K562 treated with DMSO at 1 percent for 48 hours (cell line): ENCODE measurements around the gene EDC4. TPM values are rescaled to one million over a fixed set of nuclear protein-coding genes. Genes with fewer than 3 reads are reported as not detected.

Source experiments
- total RNA-seq: library from RNA; unstranded; fragments of 300-600 nt; gene quantifications from 2 replicates; pipeline ENCODE4 v1.2.3, GENCODE V29; 2022; ENCODE audit warnings: low replicate concordance; ENCODE audit errors: extremely low read depth

The EDC4 gene, protein sequence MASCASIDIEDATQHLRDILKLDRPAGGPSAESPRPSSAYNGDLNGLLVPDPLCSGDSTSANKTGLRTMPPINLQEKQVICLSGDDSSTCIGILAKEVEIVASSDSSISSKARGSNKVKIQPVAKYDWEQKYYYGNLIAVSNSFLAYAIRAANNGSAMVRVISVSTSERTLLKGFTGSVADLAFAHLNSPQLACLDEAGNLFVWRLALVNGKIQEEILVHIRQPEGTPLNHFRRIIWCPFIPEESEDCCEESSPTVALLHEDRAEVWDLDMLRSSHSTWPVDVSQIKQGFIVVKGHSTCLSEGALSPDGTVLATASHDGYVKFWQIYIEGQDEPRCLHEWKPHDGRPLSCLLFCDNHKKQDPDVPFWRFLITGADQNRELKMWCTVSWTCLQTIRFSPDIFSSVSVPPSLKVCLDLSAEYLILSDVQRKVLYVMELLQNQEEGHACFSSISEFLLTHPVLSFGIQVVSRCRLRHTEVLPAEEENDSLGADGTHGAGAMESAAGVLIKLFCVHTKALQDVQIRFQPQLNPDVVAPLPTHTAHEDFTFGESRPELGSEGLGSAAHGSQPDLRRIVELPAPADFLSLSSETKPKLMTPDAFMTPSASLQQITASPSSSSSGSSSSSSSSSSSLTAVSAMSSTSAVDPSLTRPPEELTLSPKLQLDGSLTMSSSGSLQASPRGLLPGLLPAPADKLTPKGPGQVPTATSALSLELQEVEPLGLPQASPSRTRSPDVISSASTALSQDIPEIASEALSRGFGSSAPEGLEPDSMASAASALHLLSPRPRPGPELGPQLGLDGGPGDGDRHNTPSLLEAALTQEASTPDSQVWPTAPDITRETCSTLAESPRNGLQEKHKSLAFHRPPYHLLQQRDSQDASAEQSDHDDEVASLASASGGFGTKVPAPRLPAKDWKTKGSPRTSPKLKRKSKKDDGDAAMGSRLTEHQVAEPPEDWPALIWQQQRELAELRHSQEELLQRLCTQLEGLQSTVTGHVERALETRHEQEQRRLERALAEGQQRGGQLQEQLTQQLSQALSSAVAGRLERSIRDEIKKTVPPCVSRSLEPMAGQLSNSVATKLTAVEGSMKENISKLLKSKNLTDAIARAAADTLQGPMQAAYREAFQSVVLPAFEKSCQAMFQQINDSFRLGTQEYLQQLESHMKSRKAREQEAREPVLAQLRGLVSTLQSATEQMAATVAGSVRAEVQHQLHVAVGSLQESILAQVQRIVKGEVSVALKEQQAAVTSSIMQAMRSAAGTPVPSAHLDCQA (N-terminal part only)
- total RNA-seq, result 278 TPM in 1 of 2 replicates, not detected in the other

DNA sequence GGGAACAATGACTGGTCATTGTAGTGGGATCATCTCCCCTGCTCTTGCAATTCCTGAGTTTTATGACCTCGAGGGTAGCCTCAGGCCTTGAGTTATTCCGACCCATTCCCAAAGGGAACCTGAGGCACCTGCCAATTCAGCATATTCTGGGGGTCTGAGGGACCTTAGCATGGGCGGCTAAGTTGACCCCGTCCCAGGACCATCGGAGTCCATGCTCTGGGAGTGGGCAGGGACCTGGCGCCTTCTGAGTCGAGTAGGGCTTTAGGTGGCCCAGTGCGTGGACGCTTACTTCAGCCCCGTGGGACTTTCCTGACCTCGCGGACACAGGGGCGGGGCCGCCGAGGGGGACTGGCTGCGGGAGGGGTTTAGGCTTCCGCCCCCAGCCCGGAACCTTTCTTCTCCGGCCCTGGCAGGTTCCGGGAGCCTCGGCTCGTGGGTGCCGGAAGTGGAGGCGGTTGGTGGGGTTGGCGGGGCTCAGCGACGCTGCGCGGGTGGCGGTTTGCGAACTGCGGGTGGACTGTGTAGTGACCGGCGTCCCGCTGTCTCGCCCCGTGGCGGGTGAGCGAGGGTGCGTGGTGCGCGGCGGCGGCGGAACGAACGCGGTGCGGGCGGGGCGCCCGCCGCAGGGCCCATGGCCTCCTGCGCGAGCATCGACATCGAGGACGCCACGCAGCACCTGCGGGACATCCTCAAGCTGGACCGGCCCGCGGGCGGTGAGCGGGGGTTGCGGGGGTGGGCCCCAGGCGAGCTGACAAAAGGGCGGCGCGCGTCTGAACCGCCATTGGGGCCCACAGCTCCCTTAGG lies at the start of gene EDC4:
Gene EDC4, plus strand, starts transcription at position 422 of the 804 bp plus-strand sequence. Its CDS starts 210 bp downstream, at position 632.

DNA sequence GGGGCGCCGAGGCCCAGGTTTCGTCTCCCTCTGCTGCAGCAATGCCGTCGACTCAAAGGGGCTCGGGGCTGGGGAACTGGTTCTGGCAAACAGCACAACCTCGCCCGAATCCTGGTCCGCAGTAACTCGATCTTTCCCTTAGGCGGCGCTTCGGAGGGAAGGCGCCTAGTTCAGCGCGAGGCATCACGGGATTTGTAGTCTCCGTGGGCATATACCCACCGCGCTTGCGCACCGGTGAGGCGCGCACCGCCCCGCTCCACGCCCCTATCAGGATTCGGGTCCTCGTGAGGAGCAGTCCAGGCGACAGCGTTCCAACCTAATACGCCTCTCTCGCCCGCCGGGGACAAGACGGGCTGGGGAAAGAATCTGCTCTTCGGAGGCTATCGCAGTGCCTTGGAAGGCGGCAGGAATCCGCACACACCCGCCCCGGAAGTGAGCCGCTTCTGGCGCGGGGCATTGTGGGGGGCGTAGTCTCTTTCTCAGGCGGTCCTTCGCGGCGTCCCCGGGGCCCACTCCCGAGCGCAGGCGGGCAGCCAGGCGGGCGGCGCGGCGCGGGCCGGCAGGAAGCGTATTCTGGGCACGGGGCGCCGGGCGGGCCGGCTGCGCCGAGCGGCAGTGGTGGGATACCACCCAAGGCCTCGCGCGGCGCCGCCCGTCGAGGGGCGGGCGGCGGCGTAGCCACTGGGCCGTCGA lies 30.9 kb upstream of the EDC4 start, which contains the start of gene THAP11:
Gene THAP11, plus strand, starts transcription at position 505 of the 693 bp plus-strand sequence. CDS start 235 bp downstream, outside the sequence.

DNA sequence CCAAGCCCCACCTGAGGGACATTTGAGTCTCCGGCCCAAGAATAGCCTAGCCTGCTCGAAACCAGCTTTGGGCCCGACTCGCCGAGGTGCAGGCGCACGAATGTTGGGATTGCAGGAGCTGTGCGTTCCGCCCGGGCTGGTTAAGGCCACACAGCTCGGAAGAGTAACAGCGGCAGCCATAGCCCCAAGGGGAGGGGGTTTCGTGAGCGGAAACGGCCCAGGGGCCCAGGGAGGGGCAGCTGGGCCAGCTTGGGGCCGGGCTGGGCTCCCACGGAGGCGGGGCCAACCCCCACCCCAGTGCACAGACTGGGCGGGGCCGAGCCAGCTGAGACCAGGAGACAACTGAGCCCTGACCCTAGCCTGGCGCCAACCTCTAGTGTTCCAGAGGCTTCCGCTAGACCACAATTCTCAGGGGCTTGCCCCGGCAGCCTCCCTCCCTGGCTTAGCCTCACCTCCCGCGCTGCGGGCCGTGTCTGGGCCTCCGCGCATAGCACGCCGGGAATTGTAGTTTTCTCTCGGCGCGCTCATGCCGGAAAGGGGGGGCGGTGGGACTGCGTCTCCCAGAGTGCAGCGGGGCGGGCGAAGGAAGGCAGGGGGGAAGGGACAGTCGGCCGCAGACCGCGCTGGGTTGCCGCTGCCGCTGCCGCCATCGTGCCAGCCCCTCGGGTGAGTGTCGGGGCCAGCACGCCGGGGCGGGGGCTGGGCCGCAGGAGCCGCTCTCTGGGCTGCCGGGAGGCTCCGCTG lies 26.4 kb upstream of the EDC4 start, which contains the start of gene NUTF2:
Gene NUTF2, plus strand, starts transcription at position 614 of the 744 bp plus-strand sequence. CDS start 18,198 bp downstream, outside the sequence.

DNA sequence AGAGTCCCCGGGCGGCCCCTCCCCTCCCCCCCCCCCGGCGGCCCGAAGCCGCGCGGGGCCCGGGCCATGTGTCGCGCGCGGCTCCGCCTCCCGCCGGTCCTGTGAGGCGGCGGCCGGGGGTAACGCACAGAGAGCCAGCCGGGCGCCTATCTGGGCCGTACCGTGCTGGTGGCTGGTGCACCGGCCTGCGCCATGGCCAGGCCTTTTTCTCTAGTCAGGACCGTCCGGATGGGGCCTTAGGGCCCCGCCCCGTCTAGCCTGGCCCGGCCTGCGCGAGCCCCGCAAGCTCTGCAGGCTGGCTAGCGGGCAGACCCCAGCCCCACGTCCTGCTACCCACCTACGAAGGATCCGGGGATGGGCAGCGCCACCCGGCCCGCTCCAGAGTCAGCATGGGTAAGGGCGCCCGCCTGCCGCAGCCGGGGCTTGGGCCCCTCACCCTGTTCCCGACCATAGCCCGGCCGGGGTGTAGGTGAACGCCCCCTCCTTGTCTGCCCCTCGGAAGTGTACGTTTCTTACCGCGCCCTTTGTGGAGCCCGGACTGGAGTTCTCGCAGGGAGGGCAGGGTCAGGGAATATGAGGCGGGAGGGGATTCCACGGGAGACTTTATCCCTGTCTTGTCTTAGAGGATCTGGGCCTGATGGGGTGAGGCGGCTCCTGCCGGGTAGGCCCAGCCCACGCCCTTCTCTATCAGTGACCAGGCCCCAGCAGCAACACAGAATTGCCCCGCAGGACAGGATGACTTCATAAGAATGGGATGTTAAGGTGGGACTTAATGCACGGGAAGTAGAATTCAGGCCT lies 25.6 kb upstream of the EDC4 start, which contains the start of gene CENPT:
Gene CENPT, minus strand, starts transcription at position 630 of the 798 bp plus-strand sequence. CDS start 13,834 bp downstream, outside the sequence.

DNA sequence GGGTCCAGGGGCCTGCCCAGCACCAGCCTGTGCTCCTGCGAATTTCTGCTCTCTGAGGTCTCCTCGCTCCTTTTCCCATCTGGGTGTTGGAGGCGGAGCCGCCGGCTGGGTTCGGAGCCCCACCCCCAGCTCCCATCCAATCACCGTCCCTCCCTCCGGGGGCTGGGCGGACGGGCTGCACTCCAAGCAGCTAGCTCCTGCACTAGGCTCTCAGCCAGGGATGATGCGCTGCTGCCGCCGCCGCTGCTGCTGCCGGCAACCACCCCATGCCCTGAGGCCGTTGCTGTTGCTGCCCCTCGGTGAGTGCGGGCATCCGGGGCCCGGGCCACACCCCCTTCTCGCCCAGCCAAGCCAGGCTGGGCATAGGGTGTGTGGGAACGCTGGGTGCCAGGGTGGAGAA lies 11.8 kb downstream of the EDC4 start, which contains the start of gene NRN1L:
Gene NRN1L, plus strand, starts transcription at position 202 of the 400 bp plus-strand sequence. Its CDS starts 19 bp downstream, at position 221.

DNA sequence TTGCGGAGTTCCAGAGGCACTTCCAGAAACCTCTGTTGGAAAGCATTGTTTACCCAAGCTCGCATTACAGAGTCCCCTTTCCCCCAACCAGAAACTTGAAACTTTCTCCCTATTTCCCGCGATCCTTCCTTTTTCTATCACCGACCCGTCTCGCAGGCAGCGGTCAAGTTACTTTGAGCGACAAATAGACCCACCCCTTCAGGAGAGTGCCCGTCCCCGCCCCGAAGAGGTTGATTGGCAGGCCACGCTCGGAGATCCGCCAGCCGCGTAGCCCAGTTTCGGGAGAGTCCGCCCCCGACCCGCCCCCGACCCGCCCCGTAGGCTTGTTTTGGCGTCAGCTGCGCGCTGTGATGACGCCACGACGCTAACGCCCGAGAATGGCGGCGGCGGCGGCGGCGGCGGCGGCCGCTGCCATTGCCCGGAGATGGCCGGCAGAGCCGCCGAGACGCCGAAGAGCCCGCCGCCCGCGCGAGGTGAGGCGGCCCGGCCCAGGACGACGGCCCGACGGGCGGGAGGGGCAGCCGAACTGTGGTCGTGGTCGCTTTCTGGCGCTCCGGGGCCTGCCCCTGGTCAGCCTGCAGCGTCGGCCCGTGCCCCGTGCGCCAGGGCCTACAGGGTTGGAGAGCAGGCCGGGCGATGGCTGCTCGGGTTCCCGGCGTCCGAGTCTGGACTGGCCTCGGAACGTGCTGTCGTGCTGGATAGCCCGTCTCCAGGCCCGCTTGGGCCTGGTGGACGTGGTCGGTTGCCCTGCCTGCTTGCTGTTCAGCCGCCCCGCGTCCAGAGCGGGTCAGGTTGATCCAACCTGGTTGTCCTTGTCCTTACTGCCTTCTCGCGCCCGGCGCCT lies 20.3 kb downstream of the EDC4 start, which contains the start of gene PSKH1:
Gene PSKH1, plus strand, starts transcription at position 356 of the 844 bp plus-strand sequence. CDS start 15,496 bp downstream, outside the sequence.

Other genes starting within 250 kb of the EDC4 start
- not detected in 2 replicates for gene CARMIL2, start 227.9 kb upstream of the EDC4 start, total RNA-seq
- gene ACD, start 212.8 kb upstream of the EDC4 start, total RNA-seq, result not detected in 2 replicates
- not detected in 2 replicates for gene PARD6A, start 212.1 kb upstream of the EDC4 start, total RNA-seq
- gene ENKD1, start 206.3 kb upstream of the EDC4 start, total RNA-seq, result not detected in 2 replicates
- gene C16orf86, start 206.2 kb upstream of the EDC4 start, total RNA-seq, result not detected in 2 replicates
- gene GFOD2, start 153.7 kb upstream of the EDC4 start, total RNA-seq, result not detected in 2 replicates
- gene RANBP10, start 66.5 kb upstream of the EDC4 start, total RNA-seq, result not detected in 2 replicates
- not detected in 2 replicates for gene TSNAXIP1, start 66.2 kb upstream of the EDC4 start, total RNA-seq
- 250 TPM in 1 of 2 replicates, not detected in the other for gene THAP11, start 30.7 kb upstream of the EDC4 start, total RNA-seq
- gene NUTF2, start 26.1 kb upstream of the EDC4 start, total RNA-seq, result not detected in 2 replicates
- not detected in 2 replicates for gene CENPT, start 25.4 kb upstream of the EDC4 start, total RNA-seq
- gene NRN1L, start 11.8 kb downstream of the EDC4 start, total RNA-seq, result not detected in 2 replicates
- gene PSKH1, start 20.2 kb downstream of the EDC4 start, total RNA-seq, result not detected in 2 replicates
- not detected in 2 replicates for gene CTRL, start 58.8 kb downstream of the EDC4 start, total RNA-seq
- not detected in 2 replicates for gene PSMB10, start 63.8 kb downstream of the EDC4 start, total RNA-seq
- gene LCAT, start 71.1 kb downstream of the EDC4 start, total RNA-seq, result not detected in 2 replicates
- gene SLC12A4, start 95.6 kb downstream of the EDC4 start, total RNA-seq, result not detected in 2 replicates
- gene DPEP3, start 107.4 kb downstream of the EDC4 start, total RNA-seq, result not detected in 2 replicates
- not detected in 2 replicates for gene DPEP2, start 126.4 kb downstream of the EDC4 start, total RNA-seq
- not detected in 2 replicates for gene DPEP2NB, start 142.9 kb downstream of the EDC4 start, total RNA-seq
- not detected in 2 replicates for gene DDX28, start 150.2 kb downstream of the EDC4 start, total RNA-seq
- gene DUS2, start 150.2 kb downstream of the EDC4 start, total RNA-seq, result not detected in 2 replicates
- not detected in 2 replicates for gene NFATC3, start 212.3 kb downstream of the EDC4 start, total RNA-seq